Ecto neural progenitor cell (in vitro differentiated cells): ENCODE data around the gene BRME1.

Experiments used
- DNase-seq: peaks from one replicate; pipeline ENCODE4 v3.0.0-alpha.2; 2018; ENCODE audit warnings: low spot score

BRME1 gene

GRCh38 chr19:13905634-13906520 lies at the start of gene BRME1, which contains the start of gene CC2D1A:
Gene BRME1, minus strand, starts transcription at chr19:13906117. Its CDS starts 1,225 bp downstream, at chr19:13904892.
Gene CC2D1A, plus strand, starts transcription at chr19:13906201. Its CDS starts 241 bp downstream, at chr19:13906442.
- peak; percentile 96 for DNase-seq

DNA sequence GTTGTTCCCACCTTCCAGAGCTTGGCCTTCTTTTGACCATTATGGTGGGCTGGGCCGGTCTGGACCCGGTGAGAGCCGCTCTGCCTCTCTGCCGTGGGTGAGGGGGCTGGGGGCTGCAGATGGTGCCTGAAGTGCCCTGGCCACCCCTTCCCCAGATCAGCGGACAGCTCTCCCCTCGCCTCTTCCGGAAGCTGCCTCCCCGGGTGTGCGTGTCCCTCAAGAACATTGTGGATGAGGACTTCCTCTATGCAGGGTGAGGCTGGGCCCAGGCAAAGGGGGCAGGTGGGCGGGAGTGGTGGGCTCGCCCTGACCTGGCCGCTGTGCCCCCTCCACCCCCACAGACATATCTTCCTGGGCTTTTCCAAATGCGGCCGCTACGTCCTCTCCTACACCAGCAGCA lies 48.3 kb upstream of the BRME1 start:
- DNase-seq: no peak

DNA sequence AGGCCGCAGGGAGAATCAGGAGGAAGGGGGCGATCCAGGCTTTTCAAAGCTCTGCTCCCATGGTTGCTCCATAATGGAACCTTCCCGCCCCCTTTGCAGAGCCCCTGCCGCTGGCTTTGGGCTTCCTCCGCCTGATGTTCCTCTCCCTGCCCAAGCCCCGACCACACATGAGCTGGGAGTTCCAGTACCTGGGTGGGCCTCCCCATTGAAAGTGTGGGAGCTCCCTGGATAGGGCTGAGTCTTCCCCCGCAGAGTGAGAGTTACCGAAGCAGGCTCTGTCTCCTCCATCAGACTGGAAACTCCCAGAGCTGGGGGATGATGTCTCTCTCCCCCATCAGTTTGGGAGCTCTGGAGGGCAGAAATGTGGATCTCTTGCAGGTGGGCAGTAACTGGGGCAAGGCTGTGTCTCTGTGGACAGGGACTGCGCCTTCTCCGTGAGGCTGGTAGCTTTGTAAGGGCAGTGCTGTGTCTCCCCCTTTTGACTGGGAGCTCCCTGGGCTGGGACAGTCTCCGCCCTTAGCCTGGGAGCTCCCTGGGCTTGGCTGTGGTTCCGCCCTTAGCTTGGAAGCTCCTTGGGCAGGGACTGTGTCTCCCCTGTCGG lies 47.1 kb upstream of the BRME1 start:
- no peak for DNase-seq

- peak; percentile 99 for DNase-seq
Observed at GRCh38 chr19:13952154-13952930, 46.4 kb upstream of the BRME1 start, which contains the start of gene DCAF15. Gene DCAF15, plus strand, starts transcription at chr19:13952509. Its CDS starts 4 bp downstream, at chr19:13952513.

DNA sequence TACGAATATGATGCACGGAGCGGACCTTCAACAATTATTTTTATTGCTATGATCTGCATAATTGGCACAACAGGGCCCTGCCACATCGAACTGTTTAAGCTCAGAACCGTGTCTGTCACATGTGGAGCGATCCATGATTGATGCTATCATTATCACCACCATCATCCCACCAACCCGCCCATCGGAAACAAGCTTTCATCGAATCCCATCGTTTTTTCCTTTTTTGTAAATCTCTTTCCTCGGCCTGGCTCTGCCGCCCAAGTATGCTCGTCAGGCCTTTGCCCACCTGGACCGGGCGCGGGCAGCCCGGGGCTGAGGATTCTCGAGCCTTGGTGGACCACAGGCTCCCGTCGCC lies 45.9 kb upstream of the BRME1 start:
- no peak for DNase-seq

DNA sequence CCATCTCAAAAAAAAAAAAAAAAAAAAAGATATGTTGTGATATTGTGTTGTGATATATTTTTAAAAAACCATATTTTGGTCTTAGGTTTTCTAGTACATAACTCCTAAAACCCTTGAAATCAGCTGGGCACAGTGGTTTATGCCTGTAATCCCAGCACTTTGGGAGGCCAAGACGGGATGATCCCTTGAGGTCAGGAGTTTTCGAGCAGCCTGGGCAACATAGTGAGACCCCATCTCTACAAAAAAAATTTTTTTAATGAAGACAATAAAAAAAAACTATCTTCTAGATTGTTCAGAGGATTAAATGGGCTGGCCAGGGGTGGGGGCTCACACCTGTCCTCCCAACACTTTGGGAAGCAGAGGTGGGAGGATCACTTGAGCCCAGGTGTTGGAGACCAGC lies 45.1 kb upstream of the BRME1 start:
- no peak for DNase-seq

DNA sequence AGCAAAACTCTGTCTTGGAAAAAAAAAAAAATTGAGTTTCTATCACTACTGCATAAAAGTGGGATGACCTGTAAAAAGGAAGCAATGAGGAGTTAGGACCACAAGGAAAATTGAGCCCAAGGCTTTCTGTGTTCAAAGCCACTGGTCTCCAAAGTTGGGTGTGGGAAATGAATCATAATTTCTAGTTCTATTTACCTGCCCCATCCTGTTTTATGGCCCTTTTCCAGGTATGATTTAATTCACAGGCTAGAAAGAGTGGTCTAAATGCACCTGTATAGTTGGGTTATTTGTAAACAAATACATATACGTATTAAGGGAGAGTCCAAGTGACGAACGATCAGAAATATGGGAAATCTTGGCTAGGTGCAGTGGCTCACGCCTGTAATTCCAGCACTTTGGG lies 40.5 kb upstream of the BRME1 start:
- no peak for DNase-seq

GRCh38 chr19:13942023-13942684 lies 36.2 kb upstream of the BRME1 start:
- no peak for DNase-seq

GRCh38 chr19:13938301-13939064 lies 32.6 kb upstream of the BRME1 start, which contains the start of gene PODNL1:
Gene PODNL1, minus strand, starts transcription at chr19:13938417. Its CDS starts 236 bp downstream, at chr19:13938181.
- no peak for DNase-seq

DNA sequence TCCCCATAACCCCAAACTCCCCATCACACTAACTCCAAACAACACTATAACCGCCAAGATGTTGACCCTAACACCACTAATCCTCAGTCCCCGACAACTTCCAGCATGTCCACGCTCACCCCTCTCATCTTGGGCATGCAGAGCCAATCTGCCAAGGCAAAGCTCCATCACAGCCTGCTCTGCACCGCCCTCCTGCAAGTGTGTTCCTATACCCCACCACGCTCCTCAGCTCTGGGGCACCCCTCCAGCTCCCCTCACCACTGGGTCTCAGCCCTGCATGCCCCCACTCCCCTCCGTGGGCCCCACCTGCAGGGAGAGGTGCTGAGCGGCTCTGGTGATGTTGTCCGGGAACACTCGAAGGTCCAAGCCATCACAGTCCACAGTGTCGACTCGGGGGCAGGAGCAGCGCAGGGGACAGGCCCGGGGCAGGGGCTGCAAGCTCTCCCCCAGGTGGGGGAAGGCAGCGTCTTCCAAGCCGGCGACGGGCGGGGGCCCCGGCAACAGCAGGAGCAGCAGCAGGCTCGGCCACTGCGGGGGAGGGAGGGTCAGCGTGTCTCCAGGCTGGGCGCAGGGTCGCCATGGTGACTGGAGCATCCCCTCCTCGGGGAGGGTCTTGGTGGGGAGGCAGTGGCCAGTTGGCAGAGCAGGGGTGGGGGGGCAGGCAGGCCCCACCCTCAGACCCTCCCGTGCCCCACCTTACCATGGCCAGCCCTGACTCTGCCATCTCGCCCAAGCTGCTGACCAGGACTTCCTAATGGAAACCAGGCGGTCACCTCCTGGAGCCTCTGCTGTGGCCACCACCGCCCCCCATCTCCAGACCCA lies 31.8 kb upstream of the BRME1 start:
- DNase-seq: no peak

DNA sequence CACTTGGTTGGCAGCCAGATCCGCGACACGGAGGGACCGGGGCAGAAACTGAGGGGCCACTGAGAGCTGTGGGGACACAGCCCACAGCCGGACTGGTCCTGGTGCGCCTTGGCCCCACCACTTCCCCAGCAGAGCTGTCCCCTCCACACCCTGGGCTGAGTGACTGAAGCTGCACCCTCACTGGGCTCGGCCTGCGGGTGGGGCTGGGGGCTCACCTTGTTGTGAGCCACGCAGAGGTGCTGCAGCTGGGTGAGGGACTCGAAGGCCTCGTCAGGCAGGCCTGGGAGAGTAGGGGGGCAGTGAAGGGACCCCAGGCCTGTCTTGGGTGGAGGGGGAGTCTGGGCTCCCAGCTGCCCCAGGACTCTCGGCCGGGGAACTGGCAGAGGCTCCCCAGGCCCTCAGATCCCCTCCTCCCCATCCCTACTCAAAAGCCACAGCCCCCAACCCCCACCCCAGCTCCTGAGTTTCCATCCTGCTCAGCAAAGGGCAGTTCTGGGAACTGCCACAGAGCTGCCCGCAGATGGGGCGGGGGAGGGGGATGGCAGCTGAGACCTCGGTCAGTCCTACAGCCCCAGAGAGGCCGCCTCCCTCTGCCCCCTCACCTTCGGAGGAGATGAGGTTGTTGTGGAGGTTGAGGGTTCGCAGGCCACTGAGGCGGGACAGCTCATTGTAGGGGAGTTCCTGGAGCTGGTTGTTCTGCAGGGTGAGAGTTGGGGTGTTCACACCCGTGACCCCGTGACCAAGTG lies 30.0 kb upstream of the BRME1 start:
- DNase-seq: peak; percentile 66

GRCh38 chr19:13934785-13935109 lies 28.8 kb upstream of the BRME1 start:
- no peak for DNase-seq

- DNase-seq: no peak
Observed at GRCh38 chr19:13932911-13933393, 27.0 kb upstream of the BRME1 start.

GRCh38 chr19:13932149-13932637 lies 26.3 kb upstream of the BRME1 start:
- no peak for DNase-seq

DNA sequence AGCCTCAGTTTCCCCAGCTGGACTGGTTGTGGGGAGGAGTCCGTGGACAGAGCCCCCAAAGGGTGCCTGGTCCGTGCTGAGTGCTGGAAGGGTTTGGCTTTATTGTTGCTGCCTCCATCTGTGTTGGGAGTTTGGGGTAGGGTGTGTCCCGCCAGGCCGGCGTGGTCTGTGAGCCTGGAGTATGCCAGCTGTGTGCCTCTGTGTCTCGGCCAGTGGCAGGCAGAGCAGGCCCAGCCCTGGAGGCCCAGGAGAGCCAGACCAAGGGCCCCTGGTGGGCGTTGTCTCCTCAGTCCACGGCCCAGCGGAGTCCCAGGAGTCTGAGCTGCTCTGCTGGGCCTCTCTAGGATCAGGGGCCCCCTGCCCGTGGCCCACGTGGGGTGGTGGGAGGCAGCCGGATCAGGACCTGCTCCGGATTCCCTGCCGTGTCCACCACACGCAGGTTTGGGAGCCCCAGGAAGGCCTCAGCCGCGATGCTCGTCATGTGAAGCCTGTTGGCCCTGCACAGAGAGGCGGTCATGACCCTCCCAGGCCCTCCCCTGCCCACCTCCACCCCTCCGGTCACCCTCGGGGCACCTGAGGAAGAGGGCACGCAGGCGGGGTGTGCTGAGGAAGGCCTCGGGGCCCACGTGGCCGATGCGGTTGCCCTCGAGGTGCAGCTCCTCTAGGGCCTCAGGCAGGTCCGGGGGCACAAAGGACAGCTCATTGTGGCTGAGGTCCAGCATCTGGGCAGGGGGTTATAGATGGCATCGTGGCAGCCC lies 25.7 kb upstream of the BRME1 start:
- no peak for DNase-seq

- DNase-seq: no peak
Observed at GRCh38 chr19:13930402-13930801, 24.5 kb upstream of the BRME1 start.

DNA sequence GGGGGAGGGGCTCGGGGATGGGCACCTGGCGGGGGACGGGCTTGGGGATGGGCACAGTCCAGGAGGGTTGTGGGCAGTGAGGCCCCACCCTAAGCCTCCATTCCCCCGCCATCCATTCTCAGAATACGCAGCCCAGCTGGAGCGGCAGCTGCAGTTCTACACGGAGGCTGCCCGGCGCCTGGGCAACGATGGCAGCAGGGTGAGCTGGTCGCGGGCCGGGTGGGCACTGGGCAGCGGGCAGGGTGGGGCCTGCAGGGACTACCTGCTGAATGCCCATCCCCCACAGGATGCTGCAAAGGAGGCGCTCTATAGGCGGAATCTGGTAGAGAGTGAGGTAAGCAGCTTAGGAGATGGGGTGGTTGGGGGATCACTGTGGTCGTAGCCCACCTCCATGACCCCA lies 24.0 kb upstream of the BRME1 start:
- no peak for DNase-seq

GRCh38 chr19:13929340-13929739 lies 23.4 kb upstream of the BRME1 start:
- no peak for DNase-seq

DNA sequence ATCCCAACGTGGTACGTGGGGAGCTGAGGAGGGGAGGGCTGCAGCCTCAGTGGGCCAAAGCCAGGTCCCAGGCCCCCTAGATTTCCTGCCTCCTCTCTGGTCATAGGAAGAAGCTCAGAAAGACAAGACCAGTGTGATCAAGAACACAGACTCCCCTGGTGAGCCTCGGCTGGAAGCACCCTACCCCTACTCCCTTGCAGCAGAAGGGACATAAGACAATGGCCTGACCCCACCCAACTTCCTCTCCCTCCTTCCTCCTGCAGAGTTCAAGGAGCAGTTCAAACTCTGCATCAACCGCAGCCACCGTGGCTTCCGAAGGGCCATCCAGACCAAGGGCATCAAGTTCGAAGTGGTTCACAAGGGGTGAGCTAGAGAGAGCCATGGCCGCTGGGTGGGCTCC lies 20.8 kb upstream of the BRME1 start:
- DNase-seq: no peak
